ENCODE data around the gene VASP. TPM values are rescaled to one million over a fixed set of nuclear protein-coding genes. Genes with fewer than 3 reads are reported as not detected.
A peak's percentile ranks its signal among the peaks of the same experiment; 100 is the strongest.

Gene VASP
- total and polyA plus RNA-seq, 9 of the 15 experiments (the other 6 are each of a cell fraction or from before 2014, with no cell fraction given): 16.7 to 261 (median 112) TPM

- TF ChIP-seq, protein P1, sequence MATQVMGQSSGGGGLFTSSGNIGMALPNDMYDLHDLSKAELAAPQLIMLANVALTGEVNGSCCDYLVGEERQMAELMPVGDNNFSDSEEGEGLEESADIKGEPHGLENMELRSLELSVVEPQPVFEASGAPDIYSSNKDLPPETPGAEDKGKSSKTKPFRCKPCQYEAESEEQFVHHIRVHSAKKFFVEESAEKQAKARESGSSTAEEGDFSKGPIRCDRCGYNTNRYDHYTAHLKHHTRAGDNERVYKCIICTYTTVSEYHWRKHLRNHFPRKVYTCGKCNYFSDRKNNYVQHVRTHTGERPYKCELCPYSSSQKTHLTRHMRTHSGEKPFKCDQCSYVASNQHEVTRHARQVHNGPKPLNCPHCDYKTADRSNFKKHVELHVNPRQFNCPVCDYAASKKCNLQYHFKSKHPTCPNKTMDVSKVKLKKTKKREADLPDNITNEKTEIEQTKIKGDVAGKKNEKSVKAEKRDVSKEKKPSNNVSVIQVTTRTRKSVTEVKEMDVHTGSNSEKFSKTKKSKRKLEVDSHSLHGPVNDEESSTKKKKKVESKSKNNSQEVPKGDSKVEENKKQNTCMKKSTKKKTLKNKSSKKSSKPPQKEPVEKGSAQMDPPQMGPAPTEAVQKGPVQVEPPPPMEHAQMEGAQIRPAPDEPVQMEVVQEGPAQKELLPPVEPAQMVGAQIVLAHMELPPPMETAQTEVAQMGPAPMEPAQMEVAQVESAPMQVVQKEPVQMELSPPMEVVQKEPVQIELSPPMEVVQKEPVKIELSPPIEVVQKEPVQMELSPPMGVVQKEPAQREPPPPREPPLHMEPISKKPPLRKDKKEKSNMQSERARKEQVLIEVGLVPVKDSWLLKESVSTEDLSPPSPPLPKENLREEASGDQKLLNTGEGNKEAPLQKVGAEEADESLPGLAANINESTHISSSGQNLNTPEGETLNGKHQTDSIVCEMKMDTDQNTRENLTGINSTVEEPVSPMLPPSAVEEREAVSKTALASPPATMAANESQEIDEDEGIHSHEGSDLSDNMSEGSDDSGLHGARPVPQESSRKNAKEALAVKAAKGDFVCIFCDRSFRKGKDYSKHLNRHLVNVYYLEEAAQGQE (IDR thresholded peaks at IDR 0.05; ENCODE audit: borderline replicate concordance): 0 out of 2 replicates have a peak, but pooled peaks have one; percentile 5
- TF ChIP-seq, protein P1 (CRISPR knock-in tag; IDR thresholded peaks at IDR 0.05; ENCODE audit: low read depth): no peak
- 0 out of 4 replicates have a peak, but pooled peaks of 1 of the 2 experiments have one; percentile 63 for TF ChIP-seq KDM4B (IDR thresholded peaks at IDR 0.05; ENCODE audit: borderline replicate concordance in 2 of 2, low read depth in 1 of 2)
- 0 out of 2 replicates have a peak, but pooled peaks have one; percentile 30 for TF ChIP-seq ZEB2 (IDR thresholded peaks at IDR 0.05)
- peak; percentile 48; the same call in 1 of the 2 replicates for TF ChIP-seq CTBP1 (IDR thresholded peaks at IDR 0.05; ENCODE audit: borderline replicate concordance)
- TF ChIP-seq NONO (IDR thresholded peaks at IDR 0.05; ENCODE audit: low read depth in 2 of 2, low read length in 1 of 2): no peak
- no peak for TF ChIP-seq ZNF165 (CRISPR knock-in tag; IDR thresholded peaks at IDR 0.05; ENCODE audit: borderline replicate concordance)
- peak; percentile 49; the same call in 1 of the 2 replicates for TF ChIP-seq TFAP4 (CRISPR knock-in tag; IDR thresholded peaks at IDR 0.05; ENCODE audit: borderline replicate concordance)
- peak; percentile 26; the same call in 1 of the 2 replicates for TF ChIP-seq MYNN (IDR thresholded peaks at IDR 0.05)
- TF ChIP-seq MYNN (CRISPR knock-in tag; IDR thresholded peaks at IDR 0.05): no peak
- peak; percentile 53; the same call in 1 of the 2 replicates for TF ChIP-seq EGR1 (conservative IDR thresholded peaks at IDR 0.05)
- TF ChIP-seq ZFX (CRISPR knock-in tag; IDR thresholded peaks at IDR 0.05): no peak
- TF ChIP-seq SMAD4 (CRISPR knock-in tag; conservative IDR thresholded peaks at IDR 0.05): peak; percentile 49
- TF ChIP-seq, protein P2, sequence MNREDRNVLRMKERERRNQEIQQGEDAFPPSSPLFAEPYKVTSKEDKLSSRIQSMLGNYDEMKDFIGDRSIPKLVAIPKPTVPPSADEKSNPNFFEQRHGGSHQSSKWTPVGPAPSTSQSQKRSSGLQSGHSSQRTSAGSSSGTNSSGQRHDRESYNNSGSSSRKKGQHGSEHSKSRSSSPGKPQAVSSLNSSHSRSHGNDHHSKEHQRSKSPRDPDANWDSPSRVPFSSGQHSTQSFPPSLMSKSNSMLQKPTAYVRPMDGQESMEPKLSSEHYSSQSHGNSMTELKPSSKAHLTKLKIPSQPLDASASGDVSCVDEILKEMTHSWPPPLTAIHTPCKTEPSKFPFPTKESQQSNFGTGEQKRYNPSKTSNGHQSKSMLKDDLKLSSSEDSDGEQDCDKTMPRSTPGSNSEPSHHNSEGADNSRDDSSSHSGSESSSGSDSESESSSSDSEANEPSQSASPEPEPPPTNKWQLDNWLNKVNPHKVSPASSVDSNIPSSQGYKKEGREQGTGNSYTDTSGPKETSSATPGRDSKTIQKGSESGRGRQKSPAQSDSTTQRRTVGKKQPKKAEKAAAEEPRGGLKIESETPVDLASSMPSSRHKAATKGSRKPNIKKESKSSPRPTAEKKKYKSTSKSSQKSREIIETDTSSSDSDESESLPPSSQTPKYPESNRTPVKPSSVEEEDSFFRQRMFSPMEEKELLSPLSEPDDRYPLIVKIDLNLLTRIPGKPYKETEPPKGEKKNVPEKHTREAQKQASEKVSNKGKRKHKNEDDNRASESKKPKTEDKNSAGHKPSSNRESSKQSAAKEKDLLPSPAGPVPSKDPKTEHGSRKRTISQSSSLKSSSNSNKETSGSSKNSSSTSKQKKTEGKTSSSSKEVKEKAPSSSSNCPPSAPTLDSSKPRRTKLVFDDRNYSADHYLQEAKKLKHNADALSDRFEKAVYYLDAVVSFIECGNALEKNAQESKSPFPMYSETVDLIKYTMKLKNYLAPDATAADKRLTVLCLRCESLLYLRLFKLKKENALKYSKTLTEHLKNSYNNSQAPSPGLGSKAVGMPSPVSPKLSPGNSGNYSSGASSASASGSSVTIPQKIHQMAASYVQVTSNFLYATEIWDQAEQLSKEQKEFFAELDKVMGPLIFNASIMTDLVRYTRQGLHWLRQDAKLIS (CRISPR knock-in tag; IDR thresholded peaks at IDR 0.05): 0 out of 2 replicates have a peak, but pooled peaks have one; percentile 39
- no peak for TF ChIP-seq MED1 (CRISPR knock-in tag; IDR thresholded peaks at IDR 0.05; ENCODE audit: borderline replicate concordance)
- no peak for TF ChIP-seq RBM25 (IDR thresholded peaks at IDR 0.05; ENCODE audit: low read depth, low read length, severe bottlenecking)
Observed at GRCh38 chr19:45515081-45515624, 7.9 kb downstream of the VASP start (continued).

Data from K562 (cell line).